HG03159 (cell line): ENCODE data around the gene FANCC.
"Not testable (repeated sequence)": the region's sequence is repeated elsewhere in the genome, so short reads cannot be mapped to it uniquely, and the experiment has no call there.

ENCODE experiments used
- ATAC-seq: cut with Tn5 transposase; IDR thresholded peaks from one replicate; pipeline ENCODE4 v1.9.1; 2021; ENCODE audit warnings: mild to moderate bottlenecking, moderate library complexity; ENCODE audit not compliant: unreplicated experiment

The FANCC gene

GRCh38 chr9:95330720-95331404 lies 13.4 kb upstream of the FANCC start:
- ATAC-seq, result no peak

GRCh38 chr9:95329061-95329460 lies 11.6 kb upstream of the FANCC start:
- ATAC-seq, result not testable (repeated sequence)

GRCh38 chr9:95327239-95327865 lies 9.8 kb upstream of the FANCC start:
- no peak for ATAC-seq

GRCh38 chr9:95325221-95325620 lies 7.7 kb upstream of the FANCC start:
- no peak for ATAC-seq

DNA sequence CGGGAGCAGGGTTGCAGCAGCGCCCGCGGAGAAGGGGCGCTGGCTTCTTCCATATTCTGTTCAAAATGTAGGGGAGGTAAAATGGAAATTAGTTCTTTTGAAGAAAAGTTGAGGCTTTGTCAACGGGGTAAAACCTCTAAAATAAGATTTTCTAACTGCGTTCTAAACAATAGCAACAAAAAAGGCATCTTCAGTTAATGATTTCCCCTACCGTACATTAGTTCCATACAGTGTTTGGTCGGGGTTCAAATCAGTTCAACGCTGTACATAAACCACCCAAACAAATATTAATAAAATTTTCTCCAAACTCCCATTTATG lies 343 bp upstream of the FANCC start:
- no peak for ATAC-seq

DNA sequence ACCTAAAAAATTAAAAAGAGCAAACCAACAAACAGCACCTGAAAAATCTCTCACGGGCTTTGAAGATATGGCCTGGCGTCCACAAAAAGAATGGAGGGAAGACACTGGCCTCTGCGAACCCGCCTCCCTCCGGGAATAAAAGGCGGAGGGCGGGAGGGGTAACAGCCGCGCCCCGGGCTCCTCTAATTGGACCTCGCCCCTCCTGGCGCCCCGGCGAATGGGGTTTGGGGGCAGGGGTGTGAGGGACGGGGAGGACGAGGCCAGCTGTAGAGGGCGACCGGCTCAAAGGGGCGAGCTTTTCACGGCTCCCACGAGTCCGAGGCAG lies 753 bp downstream of the FANCC start:
- peak; percentile 42 for ATAC-seq

DNA sequence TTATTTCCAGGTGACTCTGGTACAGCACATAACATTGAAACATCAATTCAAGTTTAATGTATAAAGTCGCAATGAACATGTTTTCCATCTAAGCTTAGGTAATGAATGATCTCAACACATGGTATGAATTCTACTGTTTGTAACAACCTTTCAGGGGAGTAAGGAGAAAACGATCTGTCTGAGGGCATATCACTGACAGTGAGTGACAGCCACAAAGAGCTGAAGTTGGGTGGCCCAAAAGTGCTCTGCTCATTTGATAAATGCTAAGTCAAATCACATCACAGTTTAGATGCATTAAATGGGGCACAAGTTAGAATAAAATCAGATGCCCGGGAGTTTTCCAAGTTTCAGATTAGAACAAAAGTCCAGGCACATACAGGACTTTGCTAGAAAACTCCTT lies 1.2 kb downstream of the FANCC start:
- ATAC-seq, result no peak

DNA sequence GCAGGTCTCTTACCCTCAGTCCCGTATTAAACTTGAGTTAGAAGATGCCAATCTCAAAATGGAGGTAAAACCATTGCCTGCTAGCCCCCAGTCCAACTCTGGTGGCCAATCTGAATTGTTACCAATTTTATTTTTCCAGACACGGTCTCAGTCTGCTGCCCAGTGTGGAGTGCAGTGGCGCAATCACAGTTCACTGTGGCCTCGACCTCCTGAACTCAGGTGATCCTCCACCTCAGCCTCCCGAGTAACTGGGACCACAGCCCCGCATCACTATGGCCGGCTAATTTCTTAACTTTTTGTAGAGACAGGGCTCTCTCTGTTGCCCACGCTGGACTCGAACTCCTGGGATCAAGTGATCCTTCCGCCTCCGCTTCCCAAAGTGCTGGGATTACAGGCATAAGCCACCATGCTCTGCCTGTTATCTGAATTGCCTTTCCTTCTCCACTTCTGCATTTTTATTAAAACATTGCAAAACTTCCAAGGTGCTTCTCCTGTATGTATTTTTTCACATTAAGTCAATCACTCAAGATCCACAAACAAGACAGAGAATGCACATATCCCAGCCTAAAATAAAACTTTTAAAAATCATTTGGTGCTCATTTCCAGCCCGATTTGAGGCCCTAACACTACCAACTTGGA lies 2.3 kb downstream of the FANCC start:
- ATAC-seq, result no peak

- ATAC-seq, result no peak
Observed at GRCh38 chr9:95313010-95313498, 4.5 kb downstream of the FANCC start.

DNA sequence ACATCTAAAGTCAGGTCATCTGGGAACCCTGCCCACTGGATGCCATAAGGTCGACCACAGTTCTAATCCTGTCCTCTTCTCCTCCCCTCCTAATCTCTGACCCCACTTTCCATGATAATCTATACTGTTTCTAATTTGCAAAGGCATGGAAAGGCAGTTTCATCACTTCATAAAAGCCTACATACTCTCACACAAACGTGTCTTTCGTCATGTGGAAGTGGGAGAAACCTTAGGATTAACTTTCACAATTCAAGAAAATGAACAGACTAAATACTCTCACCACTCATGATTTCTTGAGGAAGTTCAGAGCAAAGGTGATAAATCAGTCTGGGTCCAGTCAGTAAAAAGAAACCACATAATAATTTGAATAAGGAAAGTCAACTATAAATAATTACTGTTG lies 5.5 kb downstream of the FANCC start:
- ATAC-seq, result no peak

- no peak for ATAC-seq
Observed at GRCh38 chr9:95307538-95307937, 10.0 kb downstream of the FANCC start.

GRCh38 chr9:95306819-95307218 lies 10.7 kb downstream of the FANCC start:
- no peak for ATAC-seq

DNA sequence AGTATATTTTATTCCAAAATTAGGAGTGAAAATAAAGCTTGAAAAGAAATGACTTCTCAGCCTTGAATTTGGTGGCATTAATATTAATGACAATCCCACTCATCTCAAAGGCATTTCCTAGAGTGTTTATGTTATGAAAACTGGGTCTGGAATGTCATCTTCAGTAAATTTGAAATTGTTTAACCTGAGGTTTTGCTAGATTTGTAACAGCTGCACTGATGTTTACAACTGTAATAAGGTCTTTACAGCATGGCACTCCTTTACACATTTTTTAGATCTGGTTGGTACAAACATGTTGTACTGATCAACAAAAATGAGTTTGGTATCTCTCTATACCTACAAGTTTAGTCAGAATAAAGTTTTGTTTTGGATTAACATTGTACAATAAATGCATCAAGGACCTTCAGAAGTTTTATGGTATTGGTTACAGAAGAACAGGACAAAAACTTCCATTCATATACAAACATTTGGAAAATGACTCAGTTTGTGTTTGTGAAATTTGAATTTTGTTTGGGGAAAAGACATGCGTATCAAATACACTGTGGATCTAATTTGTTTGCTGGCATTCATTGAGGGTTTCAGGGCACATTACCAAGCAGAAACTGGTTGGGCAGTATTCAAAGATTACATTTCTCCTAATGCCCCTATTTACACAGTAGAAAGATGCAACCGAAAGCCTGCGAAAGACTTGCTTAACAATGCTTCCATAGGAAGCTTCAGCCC lies 11.6 kb downstream of the FANCC start:
- no peak for ATAC-seq

GRCh38 chr9:95302479-95302878 lies 15.0 kb downstream of the FANCC start:
- no peak for ATAC-seq

GRCh38 chr9:95297760-95298159 lies 19.7 kb downstream of the FANCC start:
- ATAC-seq, result no peak

GRCh38 chr9:95297316-95297715 lies 20.2 kb downstream of the FANCC start:
- no peak for ATAC-seq

DNA sequence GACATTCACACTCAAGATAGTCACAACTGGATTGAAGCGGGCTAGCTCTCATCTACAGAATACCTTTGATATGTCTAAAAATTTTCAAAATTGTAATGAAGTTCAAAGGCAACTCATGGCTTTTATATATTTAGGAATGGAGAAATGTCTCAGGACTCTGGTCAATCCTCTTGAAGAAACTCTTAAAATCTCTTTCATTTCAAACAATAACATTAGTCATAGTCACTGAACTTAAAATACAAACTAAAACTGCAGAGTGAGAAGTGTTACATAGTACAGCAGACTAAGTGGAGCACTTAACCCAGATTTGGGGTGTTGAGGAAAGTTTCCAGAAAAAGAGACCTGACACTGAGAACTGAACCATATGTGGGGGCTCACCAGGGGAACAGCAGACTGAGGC lies 20.7 kb downstream of the FANCC start:
- no peak for ATAC-seq

- ATAC-seq, result not testable (repeated sequence)
Observed at GRCh38 chr9:95293296-95293695, 24.2 kb downstream of the FANCC start.

- no peak for ATAC-seq
Observed at GRCh38 chr9:95292226-95292625, 25.3 kb downstream of the FANCC start.

- no peak for ATAC-seq
Observed at GRCh38 chr9:95286151-95286550, 31.4 kb downstream of the FANCC start.

GRCh38 chr9:95285307-95285706 lies 32.2 kb downstream of the FANCC start:
- no peak for ATAC-seq
